HG03064 (cell line): ENCODE data around the gene FOXS1.

Experiments
- ATAC-seq: cut with Tn5 transposase; IDR thresholded peaks from one replicate; pipeline ENCODE4 v1.9.1; 2021; ENCODE audit warnings: low read depth; ENCODE audit not compliant: unreplicated experiment

FOXS1 gene

DNA sequence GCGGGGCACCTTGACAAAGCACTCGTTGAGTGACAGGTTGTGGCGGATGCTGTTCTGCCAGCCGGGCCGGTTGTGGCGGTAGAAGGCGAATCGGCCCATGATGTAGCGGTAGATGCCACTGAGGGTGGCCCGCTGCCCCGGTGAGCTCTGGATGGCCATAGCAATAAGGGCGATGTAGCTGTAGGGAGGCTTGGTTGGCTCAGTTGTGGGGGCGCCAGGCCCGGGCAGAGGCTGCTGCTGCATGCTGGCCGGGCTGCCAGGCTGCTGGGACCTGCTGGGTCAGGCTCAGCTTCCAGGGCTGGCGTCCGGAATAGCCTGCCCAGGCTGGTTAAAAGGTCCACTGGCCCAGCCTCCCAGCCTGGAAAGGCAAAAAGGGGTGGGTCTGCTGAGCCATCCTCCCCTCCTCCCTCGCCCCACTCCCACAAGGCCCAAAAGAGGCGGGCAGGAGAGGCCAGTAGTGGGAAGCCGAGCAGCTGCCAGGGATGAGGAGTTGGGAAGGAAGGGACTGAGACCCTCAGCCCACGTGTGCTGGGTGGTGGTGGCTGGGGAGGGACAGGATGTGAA lies at the start of gene FOXS1:
Gene FOXS1 (minus strand): TSS at position 305 of the 564 bp plus-strand sequence. CDS start 62 bp downstream, at position 243.
- no peak for ATAC-seq

DNA sequence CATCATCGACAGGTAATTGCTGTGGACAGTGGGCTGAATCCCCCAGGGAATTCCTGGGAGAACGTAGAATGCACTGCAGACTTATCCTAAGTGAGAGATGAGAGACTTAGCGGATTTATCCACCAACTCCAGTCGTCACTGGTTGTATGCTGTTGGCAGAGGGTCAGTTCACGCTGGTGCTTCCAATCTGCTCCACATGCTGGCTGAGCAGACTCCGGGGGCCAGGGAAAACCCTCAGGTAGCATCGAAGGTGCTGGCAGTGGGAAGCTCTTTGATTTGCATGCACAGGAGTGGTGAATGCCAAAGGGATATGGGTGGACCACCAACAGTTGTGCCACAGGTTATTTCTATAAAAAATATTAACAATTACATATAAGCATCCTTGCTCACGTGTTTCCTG lies 45.2 kb upstream of the FOXS1 start:
- no peak for ATAC-seq

- no peak for ATAC-seq
Observed at GRCh38 chr20:31883829-31884228, 38.4 kb upstream of the FOXS1 start.

DNA sequence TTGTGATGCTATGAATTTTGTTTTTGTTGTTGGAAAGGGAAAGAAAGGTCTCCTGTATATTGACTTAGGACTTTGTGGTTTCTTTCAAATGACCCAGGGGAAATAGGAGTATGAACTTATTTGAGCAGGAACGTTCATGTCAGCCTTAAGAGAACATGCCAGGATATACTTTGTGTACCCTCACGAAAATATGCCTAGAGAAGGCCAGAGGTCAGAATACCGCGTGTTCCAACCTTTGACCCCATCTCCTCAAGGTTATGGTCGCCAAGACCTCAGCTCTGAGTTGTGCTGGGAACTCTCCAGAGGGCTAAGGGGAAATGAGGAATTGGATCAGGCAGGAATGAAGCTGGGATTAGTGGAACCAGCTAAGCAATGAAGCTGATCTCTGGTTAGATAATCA lies 36.5 kb upstream of the FOXS1 start:
- no peak for ATAC-seq

GRCh38 chr20:31879143-31879987 lies 34.0 kb upstream of the FOXS1 start:
- peak; percentile 64 for ATAC-seq

DNA sequence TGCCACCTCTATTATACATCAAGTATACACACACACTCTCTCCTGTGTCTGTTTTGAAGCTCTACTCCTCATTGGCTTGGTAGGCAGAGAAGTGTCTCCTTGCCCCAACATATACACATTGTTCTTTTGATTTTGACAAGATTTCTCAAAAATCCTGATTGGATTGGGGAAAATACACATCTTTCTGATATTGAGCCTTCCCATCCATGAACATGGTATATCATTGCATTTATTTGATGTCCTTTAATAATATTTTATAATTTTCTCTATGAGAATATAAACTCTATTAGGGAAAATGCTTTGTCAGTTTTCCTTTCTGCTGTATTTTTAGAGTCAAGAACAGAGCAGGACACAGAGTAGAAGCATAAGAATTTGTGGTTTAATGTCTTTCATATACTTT lies 32.3 kb upstream of the FOXS1 start:
- no peak for ATAC-seq

GRCh38 chr20:31875671-31876070 lies 30.3 kb upstream of the FOXS1 start:
- no peak for ATAC-seq

- no peak for ATAC-seq
Observed at GRCh38 chr20:31872406-31872805, 27.0 kb upstream of the FOXS1 start.

- ATAC-seq, result no peak
Observed at GRCh38 chr20:31871618-31871954, 26.2 kb upstream of the FOXS1 start.

- no peak for ATAC-seq
Observed at GRCh38 chr20:31870726-31871617, 25.6 kb upstream of the FOXS1 start.

GRCh38 chr20:31869942-31870725 lies 24.7 kb upstream of the FOXS1 start, which contains the start of the genes DUSP15 and TTLL9:
TSS of gene DUSP15 (minus strand) at chr20:31870527. CDS start at chr20:31870337, 190 bp downstream.
TSS of gene TTLL9 (plus strand) at chr20:31870634. CDS start at chr20:31871127, 493 bp downstream.
- no peak for ATAC-seq

GRCh38 chr20:31869673-31869941 lies 24.2 kb upstream of the FOXS1 start:
- ATAC-seq, result no peak

- ATAC-seq, result no peak
Observed at GRCh38 chr20:31868853-31869672, 23.7 kb upstream of the FOXS1 start.

- no peak for ATAC-seq
Observed at GRCh38 chr20:31866221-31866620, 20.8 kb upstream of the FOXS1 start.

DNA sequence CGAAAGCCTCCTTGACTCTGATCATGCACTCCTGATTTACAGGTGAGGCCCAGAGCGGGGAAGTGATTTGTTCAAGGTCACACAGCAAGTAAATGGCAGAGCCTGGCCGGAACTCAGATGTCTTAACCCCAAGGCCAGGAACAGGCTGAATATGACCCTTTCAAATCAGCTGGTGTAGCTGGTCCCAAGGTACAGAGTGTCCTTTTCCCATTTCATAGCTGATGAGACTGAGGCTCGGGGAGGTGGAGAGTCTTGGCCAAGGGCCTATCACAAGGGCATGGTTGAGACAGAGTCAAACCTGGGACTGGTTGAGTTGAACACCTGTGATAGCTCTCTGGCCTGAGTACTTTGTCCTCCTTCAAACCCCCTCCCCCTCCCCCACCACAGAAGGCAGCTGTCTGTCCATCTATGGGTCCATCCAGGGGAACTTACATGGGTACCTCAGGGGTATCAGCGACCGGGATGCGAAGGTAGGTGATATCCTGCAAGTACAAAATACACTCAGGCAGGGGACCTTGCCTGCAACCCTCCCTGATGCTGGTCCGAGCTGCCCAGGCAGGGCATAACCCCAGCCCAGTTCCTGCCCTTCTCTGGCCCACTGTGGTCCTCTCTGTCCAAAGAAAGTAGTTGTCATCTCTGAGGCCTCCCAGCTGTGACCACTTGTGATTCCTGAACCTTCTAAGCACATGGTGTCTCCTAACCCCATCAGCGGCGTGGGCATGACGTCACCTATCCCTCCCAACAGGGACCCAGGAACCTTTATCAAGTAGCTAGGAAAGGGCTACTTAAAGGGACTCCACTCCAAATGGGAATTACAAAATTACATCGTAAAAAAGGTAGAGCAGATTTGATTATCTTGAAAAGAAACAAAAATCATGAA lies 19.4 kb upstream of the FOXS1 start:
- ATAC-seq, result no peak

- no peak for ATAC-seq
Observed at GRCh38 chr20:31863296-31864085, 18.1 kb upstream of the FOXS1 start.

DNA sequence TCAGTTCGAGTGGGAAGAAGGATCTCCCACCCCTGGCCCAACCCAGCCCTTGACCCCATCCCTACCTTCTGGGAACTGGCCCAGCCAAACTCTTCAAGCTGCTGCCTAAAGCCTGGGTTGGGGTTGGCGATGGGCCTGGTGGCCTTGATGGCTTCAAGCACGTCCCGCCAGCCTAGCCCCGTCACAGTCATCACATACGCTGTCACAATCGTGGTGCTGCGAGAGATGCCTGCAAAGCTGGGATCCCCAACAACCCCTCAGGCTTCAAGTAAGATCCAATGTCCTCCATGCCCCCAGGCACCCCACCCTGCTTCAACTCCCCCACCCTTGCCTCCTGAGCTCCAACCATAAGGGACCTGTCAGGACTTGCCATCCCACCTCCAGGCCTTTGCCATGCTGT lies 17.1 kb upstream of the FOXS1 start:
- ATAC-seq, result no peak

- ATAC-seq, result no peak
Observed at GRCh38 chr20:31862157-31862470, 16.7 kb upstream of the FOXS1 start.
